Ovary (tissue), 9 donors: ENCODE measurements around the gene NPRL2. TPM values are rescaled to one million over a fixed set of nuclear protein-coding genes. Genes with fewer than 3 reads are reported as not detected.
A peak's percentile ranks its signal among the peaks of the same experiment; 100 is the strongest.

Source experiments
- DNase-seq, 5 donors: peaks; one replicate each; pipeline ENCODE4 v3.0.0-alpha.2; 2019 to 2020
- H3K27ac ChIP-seq, 2 donors: fragments of 200-600 bp; one replicate each; pipeline versions ENCODE4 v1.5.1 to v1.8.0; 2019 to 2022
- H3K27me3 ChIP-seq: fragments of 200-600 bp; one replicate; pipeline ENCODE4 v1.8.0; 2022
- H3K36me3 ChIP-seq: fragments of 200-600 bp; sonication (generic); one replicate; pipeline ENCODE4 v1.5.1; 2019
- H3K4me1 ChIP-seq: one replicate; pipeline ENCODE4 v1.8.1; 2013; ENCODE audit warnings: mild to moderate bottlenecking, moderate library complexity; ENCODE audit not compliant: insufficient read depth
- H3K4me3 ChIP-seq: fragments of 200-600 bp; sonication (generic); one replicate; pipeline ENCODE4 v1.5.1; 2017
- H3K9me3 ChIP-seq, 2 donors: fragments of 200-600 bp in 1 of 2; sonication (generic) in 1 of 2; one replicate each; pipeline versions ENCODE4 v1.5.1 to v1.8.1; 2013 to 2019; ENCODE audit warnings: mild to moderate bottlenecking in 1 of 2, moderate library complexity in 1 of 2
- EP300 ChIP-seq: sonication (generic); formaldehyde crosslinking; IDR thresholded peaks from one replicate; pipeline ENCODE4 v1.6.1; 2017; ENCODE audit warnings: antibody characterized with exemption
- POLR2A ChIP-seq: fragments of 450-650 bp; IDR thresholded peaks from one replicate; pipeline ENCODE4 v1.6.1; 2017; ENCODE audit warnings: antibody characterized with exemption, mild to moderate bottlenecking, moderate library complexity
- WGBS, 3 donors: extraction: QIAGEN DNeasy Blood & Tissue Kit in 1 of 3; methylation state at CpG; one replicate each; pipeline versions ENCODE4 v1.1.5 to v1.1.7; 2013 to 2017; 5-methylcytosine and 5-hydroxymethylcytosine counted together
- intact Hi-C, 4 donors: fragments of 100-400 bp; cut with DNase I; formaldehyde crosslinking; loops; one replicate each; pipeline versions ENCODE4 v1.11.0 to v1.15.1; 2022 to 2023
- polyA plus RNA-seq, 2 donors: library from polyadenylated mRNA; stranded (reverse); fragments of 200-250 nt in 1 of 2; fragments of 350-450 nt in 1 of 2; fragmentation: Illumina TruSeq in 1 of 2; extraction: RNeasy Lipid Tissue Mini Kit (QIAGEN cat#74804) in 1 of 2; gene quantifications; one replicate each; pipeline ENCODE4 v1.2.3, GENCODE V29; 2013 to 2014
- total RNA-seq, 7 donors: library from RNA; depleted of rRNA in 2 of 7; stranded (reverse); fragments of >200 nt in 2 of 7; fragmentation: NEBNext Ultra II Directional in 3 of 7; extraction: Animal tissue kit (Norgen Biotek cat#: 25700) in 3 of 7; gene quantifications; one replicate each; pipeline versions ENCODE4 v1.1.0 to v1.2.4, GENCODE V29; 2016 to 2023
- TF ChIP-seq, protein P1 (sequence below), 3 donors: fragments of 450-650 bp in 2 of 3; fragments of 200-600 bp in 1 of 3; IDR thresholded peaks; one replicate each; pipeline versions ENCODE4 v1.5.1 to v1.8.0; 2016 to 2022; ENCODE audit warnings: antibody characterized with exemption in 3 of 3, mild to moderate bottlenecking in 1 of 3
- donor health status: DM: no; HTN: no; CAD: no; lungs with moderate emphysema.
- donor health status: DM: no; HTN: no; CAD: no.
- donor health status: Bipolar disorder and iron deficiency.
- donor health status: DM: yes; HTN: yes; CAD: no.
- donor health status: DM: no; HTN: no; CAD: no.
- donor health status: DM: yes; HTN: yes; CAD: no.

The NPRL2 gene
- total and polyA plus RNA-seq, 9 donors, result 19.4 to 26.3 (median 21.9) TPM

DNA sequence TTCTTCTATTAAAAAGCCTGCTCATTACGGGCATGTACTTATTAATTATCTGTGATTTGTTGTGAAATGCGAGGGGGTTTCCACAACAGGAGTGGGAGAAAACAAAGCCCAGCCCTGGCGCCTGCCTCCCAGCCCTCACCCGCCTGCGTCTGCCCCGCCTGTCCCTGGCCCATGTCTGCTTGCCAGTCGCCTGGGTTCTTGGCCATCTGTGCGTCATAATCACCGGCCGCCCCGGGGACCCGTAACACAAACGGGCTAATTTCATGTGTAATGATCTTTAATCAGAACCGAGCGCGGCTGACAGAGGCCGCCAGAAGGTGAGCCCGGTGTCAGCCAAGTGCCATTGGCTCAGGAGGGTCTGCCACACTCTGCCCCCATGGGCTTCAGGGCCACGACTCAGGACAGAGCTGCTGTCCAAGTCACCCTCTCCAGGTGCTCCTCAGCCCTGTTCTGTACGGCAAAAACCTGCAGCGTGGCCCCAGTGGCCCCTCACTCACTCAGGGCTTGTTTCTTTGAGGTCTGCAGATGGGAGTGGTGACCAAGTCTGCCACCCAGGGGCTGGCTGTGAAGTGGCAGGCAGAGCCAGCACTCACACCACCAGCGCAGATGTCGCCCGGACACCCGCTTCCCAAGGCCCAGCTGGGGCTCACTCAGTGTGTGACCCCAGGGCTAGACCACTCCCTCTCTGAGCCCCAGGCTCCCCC lies 37.6 kb upstream of the NPRL2 start:
- Histone ChIP-seq H3K36me3 (no peaks in the 10 kb centered on the region), H3K9me3 (no peaks in the 10 kb centered on the region), H3K27ac (no peak overlapping the region), H3K4me3 (no peak overlapping the region), H3K4me1 (peaks cover 1% of the 10 kb centered on the region), H3K27me3 (no peaks in the 10 kb centered on the region)
- TF ChIP-seq EP300 (no peak), POLR2A (no peak)
- TF ChIP-seq, protein P1, sequence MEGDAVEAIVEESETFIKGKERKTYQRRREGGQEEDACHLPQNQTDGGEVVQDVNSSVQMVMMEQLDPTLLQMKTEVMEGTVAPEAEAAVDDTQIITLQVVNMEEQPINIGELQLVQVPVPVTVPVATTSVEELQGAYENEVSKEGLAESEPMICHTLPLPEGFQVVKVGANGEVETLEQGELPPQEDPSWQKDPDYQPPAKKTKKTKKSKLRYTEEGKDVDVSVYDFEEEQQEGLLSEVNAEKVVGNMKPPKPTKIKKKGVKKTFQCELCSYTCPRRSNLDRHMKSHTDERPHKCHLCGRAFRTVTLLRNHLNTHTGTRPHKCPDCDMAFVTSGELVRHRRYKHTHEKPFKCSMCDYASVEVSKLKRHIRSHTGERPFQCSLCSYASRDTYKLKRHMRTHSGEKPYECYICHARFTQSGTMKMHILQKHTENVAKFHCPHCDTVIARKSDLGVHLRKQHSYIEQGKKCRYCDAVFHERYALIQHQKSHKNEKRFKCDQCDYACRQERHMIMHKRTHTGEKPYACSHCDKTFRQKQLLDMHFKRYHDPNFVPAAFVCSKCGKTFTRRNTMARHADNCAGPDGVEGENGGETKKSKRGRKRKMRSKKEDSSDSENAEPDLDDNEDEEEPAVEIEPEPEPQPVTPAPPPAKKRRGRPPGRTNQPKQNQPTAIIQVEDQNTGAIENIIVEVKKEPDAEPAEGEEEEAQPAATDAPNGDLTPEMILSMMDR (IDR thresholded peaks at IDR 0.05), result no peak
- intact Hi-C loops, result no loop called here
- WGBS, 3 donors, result 78 to 84% (median 82%) methylated on average over 25 of the region's 25 CpGs
- DNase-seq, result no peak

DNA sequence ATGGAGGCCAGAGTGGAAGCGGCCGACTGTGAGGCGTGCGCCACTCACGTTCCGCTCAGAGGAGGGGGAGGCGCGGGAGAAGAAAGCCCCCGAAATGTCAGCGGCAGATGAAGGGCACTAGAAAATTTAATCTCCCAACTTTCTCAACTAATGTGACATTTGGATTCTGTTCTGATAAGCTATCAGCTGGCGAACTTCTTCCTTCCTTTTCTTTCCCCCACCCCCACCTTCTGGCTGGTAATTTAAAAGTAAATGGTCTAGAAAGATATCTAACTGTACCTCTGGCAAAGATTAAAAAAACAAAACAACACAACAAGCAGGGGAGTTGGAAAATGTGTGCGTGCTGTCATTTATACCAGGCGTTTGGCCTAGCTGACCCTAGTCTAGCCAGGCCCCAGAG lies 35.2 kb upstream of the NPRL2 start:
- Histone ChIP-seq H3K4me1 (peaks cover 6% of the 10 kb centered on the region), H3K27me3 (no peaks in the 10 kb centered on the region), H3K4me3 (no peak overlapping the region), H3K36me3 (no peaks in the 10 kb centered on the region), H3K9me3 (no peaks in the 10 kb centered on the region), H3K27ac (no peak overlapping the region)
- TF ChIP-seq POLR2A (no peak), EP300 (no peak)
- TF ChIP-seq, protein P1 (IDR thresholded peaks at IDR 0.05), result no peak
- no peak for DNase-seq
- intact Hi-C loops, result no loop called here
- 82 to 91% (median 85%) methylated on average over 13 of the region's 13 CpGs for WGBS, 3 donors

DNA sequence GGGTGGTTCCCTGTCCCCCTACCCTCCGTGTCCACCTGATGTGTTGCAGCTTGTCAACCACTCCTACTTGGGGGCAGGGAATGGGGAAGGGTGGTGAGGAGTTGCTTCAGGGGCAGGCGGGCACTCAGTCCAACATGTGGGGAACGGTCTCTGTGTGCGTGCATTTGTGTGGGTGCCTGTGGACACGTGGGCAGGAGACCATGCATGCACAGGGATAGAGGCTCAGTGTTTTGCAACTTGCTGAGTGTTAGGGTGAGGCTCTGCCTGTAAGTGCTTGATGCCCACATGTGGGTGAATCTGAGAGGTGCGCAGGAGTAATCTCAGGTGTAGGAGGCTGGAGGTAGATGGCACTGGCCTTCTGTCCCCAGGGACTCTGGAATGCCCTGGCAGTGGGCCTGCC lies 33.2 kb upstream of the NPRL2 start:
- no peak for TF ChIP-seq POLR2A
- TF ChIP-seq, protein P1 (IDR thresholded peaks at IDR 0.05), result no peak
- no peak for TF ChIP-seq EP300
- 80 to 88% (median 80%) methylated on average over 6 of the region's 6 CpGs for WGBS, 3 donors
- Histone ChIP-seq H3K27me3 (no peaks in the 10 kb centered on the region), H3K36me3 (no peaks in the 10 kb centered on the region), H3K27ac (no peak overlapping the region), H3K9me3 (no peaks in the 10 kb centered on the region), H3K4me1 (peaks cover 6% of the 10 kb centered on the region), H3K4me3 (no peak overlapping the region)
- intact Hi-C loops, result no loop called here
- no peak for DNase-seq

DNA sequence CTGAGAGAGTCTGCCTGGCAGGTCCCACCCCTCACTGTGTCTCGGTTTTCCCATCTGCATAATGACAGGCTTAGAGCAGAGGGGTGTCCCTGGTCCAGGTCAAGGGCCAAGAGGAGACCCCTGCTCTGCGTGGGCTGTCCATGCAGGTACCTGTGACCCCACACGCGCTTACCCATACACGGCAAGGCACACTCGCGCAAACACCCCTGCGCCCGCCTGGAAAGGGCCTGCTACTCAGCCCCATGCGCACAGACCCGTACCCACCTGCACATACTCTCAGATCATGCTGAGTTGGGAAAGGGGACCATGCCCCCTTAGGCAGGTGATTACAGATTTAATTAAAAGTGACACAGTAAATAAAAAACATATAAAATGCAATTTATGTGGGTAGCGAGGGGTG lies 32.1 kb upstream of the NPRL2 start:
- 71 to 76% (median 76%) methylated on average over 12 of the region's 12 CpGs for WGBS, 3 donors
- Histone ChIP-seq H3K27me3 (no peaks in the 10 kb centered on the region), H3K4me3 (no peak overlapping the region), H3K27ac (peak overlapping the region in 1 of 2 donors; percentile 14), H3K4me1 (peaks cover 6% of the 10 kb centered on the region), H3K36me3 (no peaks in the 10 kb centered on the region), H3K9me3 (no peaks in the 10 kb centered on the region)
- no peak for TF ChIP-seq POLR2A
- TF ChIP-seq, protein P1 (IDR thresholded peaks at IDR 0.05), result no peak
- no peak for TF ChIP-seq EP300
- no peak for DNase-seq
- intact Hi-C loops, result no loop called here
